ENCODE measurements around the gene TCF7L2.

The TCF7L2 gene

GRCh38 chr10:113020838-113021237, 70.8 kb downstream of the TCF7L2 start:
- no peak for DNase-seq
- CTCF ChIA-PET: no interaction called here
- H3K36me3 ChIP-seq (ENCODE audit: control insufficient read depth in 4 of 4, insufficient read depth in 4 of 4, low read length in 3 of 4): peaks cover 0 to 2% (median 0%) of the 10 kb centered on the region in 4 experiments
- WGBS (ENCODE audit: insufficient coverage): 97% methylated on average over 7 of the region's 7 CpGs
- H3K4me1 ChIP-seq (ENCODE audit: control extremely low read depth in 1 of 4, control insufficient read depth in 4 of 4, insufficient read depth in 4 of 4, low read length in 3 of 4): peaks cover 0 to 2% (median 0%) of the 10 kb centered on the region in 4 experiments
- POLR2A ChIA-PET: no interaction called here
- no peaks in the 10 kb centered on the region for H3K9me3 ChIP-seq (ENCODE audit: control extremely low read depth in 1 of 5, control insufficient read depth in 4 of 5, insufficient read depth in 2 of 5, low read depth in 1 of 5, low read length in 4 of 5)
- H3K4me3 ChIP-seq (ENCODE audit: control insufficient read depth in 1 of 7, extremely low read depth in 1 of 7, insufficient read depth in 4 of 7, low read depth in 2 of 7, low read length in 6 of 7): no peak overlapping the region
- H3K27me3 ChIP-seq (replicated peaks in 2 of 5; ENCODE audit: control insufficient read depth in 4 of 5, insufficient read depth in 5 of 5, low read length in 4 of 5): no peaks in the 10 kb centered on the region
- H3K27ac ChIP-seq (ENCODE audit: insufficient read depth in 1 of 2, low read depth in 1 of 2, low read length in 2 of 2, poor library complexity in 1 of 2, severe bottlenecking in 2 of 2): no peak overlapping the region

- ChIA-PET POLR2A (no interaction called here), CTCF (no interaction called here)
- Histone ChIP-seq H3K27ac (ENCODE audit: insufficient read depth in 1 of 2, low read depth in 1 of 2, low read length in 2 of 2, poor library complexity in 1 of 2, severe bottlenecking in 2 of 2) (no peak overlapping the region), H3K36me3 (ENCODE audit: control insufficient read depth in 4 of 4, insufficient read depth in 4 of 4, low read length in 3 of 4) (peaks cover 0 to 2% (median 0%) of the 10 kb centered on the region in 4 experiments), H3K27me3 (replicated peaks in 2 of 5; ENCODE audit: control insufficient read depth in 4 of 5, insufficient read depth in 5 of 5, low read length in 4 of 5) (no peaks in the 10 kb centered on the region), H3K4me1 (ENCODE audit: control extremely low read depth in 1 of 4, control insufficient read depth in 4 of 4, insufficient read depth in 4 of 4, low read length in 3 of 4) (peaks cover 0 to 2% (median 0%) of the 10 kb centered on the region in 4 experiments), H3K9me3 (ENCODE audit: control extremely low read depth in 1 of 5, control insufficient read depth in 4 of 5, insufficient read depth in 2 of 5, low read depth in 1 of 5, low read length in 4 of 5) (no peaks in the 10 kb centered on the region), H3K4me3 (ENCODE audit: control insufficient read depth in 1 of 7, extremely low read depth in 1 of 7, insufficient read depth in 4 of 7, low read depth in 2 of 7, low read length in 6 of 7) (no peak overlapping the region)
- no peak for DNase-seq
- WGBS (ENCODE audit: insufficient coverage): 82% methylated on average over 7 of the region's 9 CpGs
Measured at GRCh38 chr10:113021268-113022040, 71.4 kb downstream of the TCF7L2 start.

GRCh38 chr10:113022265-113022664, 72.2 kb downstream of the TCF7L2 start:
- no peak overlapping the region for H3K4me3 ChIP-seq (ENCODE audit: control insufficient read depth in 1 of 7, extremely low read depth in 1 of 7, insufficient read depth in 4 of 7, low read depth in 2 of 7, low read length in 6 of 7)
- H3K4me1 ChIP-seq (ENCODE audit: control extremely low read depth in 1 of 4, control insufficient read depth in 4 of 4, insufficient read depth in 4 of 4, low read length in 3 of 4): peaks cover 0 to 8% (median 5%) of the 10 kb centered on the region in 4 experiments
- peaks cover 0 to 2% (median 0%) of the 10 kb centered on the region in 4 experiments for H3K36me3 ChIP-seq (ENCODE audit: control insufficient read depth in 4 of 4, insufficient read depth in 4 of 4, low read length in 3 of 4)
- ChIA-PET CTCF (no interaction called here), POLR2A (no interaction called here)
- no peak for DNase-seq
- no peak overlapping the region for H3K27ac ChIP-seq (ENCODE audit: insufficient read depth in 1 of 2, low read depth in 1 of 2, low read length in 2 of 2, poor library complexity in 1 of 2, severe bottlenecking in 2 of 2)
- WGBS (ENCODE audit: insufficient coverage): 100% methylated on average over 1 of the region's 7 CpGs
- H3K27me3 ChIP-seq (replicated peaks in 2 of 5; ENCODE audit: control insufficient read depth in 4 of 5, insufficient read depth in 5 of 5, low read length in 4 of 5): no peaks in the 10 kb centered on the region
- H3K9me3 ChIP-seq (ENCODE audit: control extremely low read depth in 1 of 5, control insufficient read depth in 4 of 5, insufficient read depth in 2 of 5, low read depth in 1 of 5, low read length in 4 of 5): no peaks in the 10 kb centered on the region

DNA sequence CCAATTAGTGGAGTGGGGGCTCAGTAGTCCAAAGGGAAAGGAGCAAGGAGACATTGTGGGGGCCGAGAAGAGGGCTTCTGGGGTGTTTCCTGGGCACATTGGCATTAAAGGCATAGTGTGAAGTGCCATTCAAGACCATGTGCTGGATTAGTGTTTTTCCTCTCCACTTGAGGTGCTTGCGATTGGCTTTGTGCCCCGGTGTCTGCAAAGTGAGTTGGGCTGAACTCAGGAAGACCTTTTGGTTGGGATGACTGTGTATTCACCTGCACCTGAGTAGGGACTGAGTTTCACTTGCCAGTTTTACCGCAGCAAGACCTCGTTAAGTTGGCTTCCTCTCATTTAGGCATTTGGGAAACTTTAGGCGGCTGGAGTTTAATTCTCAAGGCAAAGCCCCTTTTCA, 73.0 kb downstream of the TCF7L2 start:
- H3K4me1 ChIP-seq (ENCODE audit: control extremely low read depth in 1 of 4, control insufficient read depth in 4 of 4, insufficient read depth in 4 of 4, low read length in 3 of 4): peaks cover 0 to 16% (median 12%) of the 10 kb centered on the region in 4 experiments
- POLR2A ChIA-PET: no interaction called here
- H3K36me3 ChIP-seq (ENCODE audit: control insufficient read depth in 4 of 4, insufficient read depth in 4 of 4, low read length in 3 of 4): peaks cover 0 to 2% (median 0%) of the 10 kb centered on the region in 4 experiments
- H3K27me3 ChIP-seq (replicated peaks in 2 of 5; ENCODE audit: control insufficient read depth in 4 of 5, insufficient read depth in 5 of 5, low read length in 4 of 5): no peaks in the 10 kb centered on the region
- H3K27ac ChIP-seq (ENCODE audit: insufficient read depth in 1 of 2, low read depth in 1 of 2, low read length in 2 of 2, poor library complexity in 1 of 2, severe bottlenecking in 2 of 2): no peak overlapping the region
- H3K9me3 ChIP-seq (ENCODE audit: control extremely low read depth in 1 of 5, control insufficient read depth in 4 of 5, insufficient read depth in 2 of 5, low read depth in 1 of 5, low read length in 4 of 5): no peaks in the 10 kb centered on the region
- DNase-seq: no peak
- 94% methylated on average over 6 of the region's 6 CpGs for WGBS (ENCODE audit: insufficient coverage)
- no peak overlapping the region for H3K4me3 ChIP-seq (ENCODE audit: control insufficient read depth in 1 of 7, extremely low read depth in 1 of 7, insufficient read depth in 4 of 7, low read depth in 2 of 7, low read length in 6 of 7)
- CTCF ChIA-PET: no interaction called here

GRCh38 chr10:113024930-113025329, 74.9 kb downstream of the TCF7L2 start:
- DNase-seq: no peak
- H3K36me3 ChIP-seq (ENCODE audit: control insufficient read depth in 4 of 4, insufficient read depth in 4 of 4, low read length in 3 of 4): peaks cover 0 to 2% (median 0%) of the 10 kb centered on the region in 4 experiments
- H3K27me3 ChIP-seq (replicated peaks in 2 of 5; ENCODE audit: control insufficient read depth in 4 of 5, insufficient read depth in 5 of 5, low read length in 4 of 5): no peaks in the 10 kb centered on the region
- peaks cover 0 to 25% (median 18%) of the 10 kb centered on the region in 4 experiments for H3K4me1 ChIP-seq (ENCODE audit: control extremely low read depth in 1 of 4, control insufficient read depth in 4 of 4, insufficient read depth in 4 of 4, low read length in 3 of 4)
- no peak overlapping the region for H3K4me3 ChIP-seq (ENCODE audit: control insufficient read depth in 1 of 7, extremely low read depth in 1 of 7, insufficient read depth in 4 of 7, low read depth in 2 of 7, low read length in 6 of 7)
- H3K27ac ChIP-seq (ENCODE audit: insufficient read depth in 1 of 2, low read depth in 1 of 2, low read length in 2 of 2, poor library complexity in 1 of 2, severe bottlenecking in 2 of 2): no peak overlapping the region
- ChIA-PET POLR2A (no interaction called here), CTCF (no interaction called here)
- no peaks in the 10 kb centered on the region for H3K9me3 ChIP-seq (ENCODE audit: control extremely low read depth in 1 of 5, control insufficient read depth in 4 of 5, insufficient read depth in 2 of 5, low read depth in 1 of 5, low read length in 4 of 5)
- 100% methylated on average over 5 of the region's 6 CpGs for WGBS (ENCODE audit: insufficient coverage)

DNA sequence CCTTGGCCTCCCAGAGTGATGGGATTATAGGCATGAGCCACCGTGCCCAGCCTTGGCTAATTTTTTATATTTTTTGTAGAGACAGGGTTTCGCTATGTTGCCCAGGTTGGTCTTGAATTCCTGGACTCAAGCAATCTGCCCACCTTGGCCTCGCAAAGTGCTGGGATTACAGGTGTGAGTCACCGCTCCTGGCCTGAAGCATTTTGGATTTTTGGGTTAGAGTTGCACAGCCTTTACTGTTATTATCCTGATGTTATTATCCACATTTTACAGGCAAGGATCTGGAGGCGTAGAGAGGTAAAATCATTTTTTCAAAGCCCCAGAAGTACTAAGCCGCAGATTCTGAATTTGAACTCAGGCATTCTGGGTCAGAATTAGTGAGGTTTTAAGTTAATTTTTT, 75.4 kb downstream of the TCF7L2 start:
- Histone ChIP-seq H3K36me3 (ENCODE audit: control insufficient read depth in 4 of 4, insufficient read depth in 4 of 4, low read length in 3 of 4) (peaks cover 0 to 2% (median 0%) of the 10 kb centered on the region in 4 experiments), H3K9me3 (ENCODE audit: control extremely low read depth in 1 of 5, control insufficient read depth in 4 of 5, insufficient read depth in 2 of 5, low read depth in 1 of 5, low read length in 4 of 5) (no peaks in the 10 kb centered on the region), H3K27ac (ENCODE audit: insufficient read depth in 1 of 2, low read depth in 1 of 2, low read length in 2 of 2, poor library complexity in 1 of 2, severe bottlenecking in 2 of 2) (no peak overlapping the region), H3K4me1 (ENCODE audit: control extremely low read depth in 1 of 4, control insufficient read depth in 4 of 4, insufficient read depth in 4 of 4, low read length in 3 of 4) (peaks cover 0 to 25% (median 18%) of the 10 kb centered on the region in 4 experiments), H3K4me3 (ENCODE audit: control insufficient read depth in 1 of 7, extremely low read depth in 1 of 7, insufficient read depth in 4 of 7, low read depth in 2 of 7, low read length in 6 of 7) (no peak overlapping the region), H3K27me3 (replicated peaks in 2 of 5; ENCODE audit: control insufficient read depth in 4 of 5, insufficient read depth in 5 of 5, low read length in 4 of 5) (no peaks in the 10 kb centered on the region)
- ChIA-PET POLR2A (interaction anchor here (0.6 to 0.9 kb wide), 2 partner anchors 20 to 24 kb away, joined by 3 to 5 read pairs; no protein-coding TSS in a partner anchor), CTCF (no interaction called here)
- no peak for DNase-seq
- WGBS (ENCODE audit: insufficient coverage): 98% methylated on average over 4 of the region's 6 CpGs

DNA sequence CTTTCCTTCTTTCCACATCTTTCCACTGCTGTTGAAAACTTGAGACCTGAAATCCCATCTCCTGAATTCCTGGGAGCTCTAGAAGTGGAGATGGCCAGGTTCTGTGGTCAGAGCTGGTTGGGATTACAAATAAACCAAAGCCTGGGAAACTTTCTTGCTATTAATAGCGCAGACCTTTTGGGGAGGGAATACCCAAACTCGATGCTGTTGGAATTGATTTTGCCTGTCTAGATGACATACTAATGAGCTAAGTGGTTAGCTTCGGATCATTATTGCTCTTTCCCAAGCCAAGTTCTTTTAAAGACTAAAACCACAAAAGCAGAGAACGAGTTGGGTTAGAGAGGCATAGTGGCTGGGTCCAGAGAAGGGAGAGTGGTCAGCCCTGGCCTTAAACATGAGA, 76.6 kb downstream of the TCF7L2 start:
- POLR2A ChIA-PET: no interaction called here
- Histone ChIP-seq H3K9me3 (ENCODE audit: control extremely low read depth in 1 of 5, control insufficient read depth in 4 of 5, insufficient read depth in 2 of 5, low read depth in 1 of 5, low read length in 4 of 5) (no peaks in the 10 kb centered on the region), H3K36me3 (ENCODE audit: control insufficient read depth in 4 of 4, insufficient read depth in 4 of 4, low read length in 3 of 4) (no peaks in the 10 kb centered on the region), H3K4me3 (ENCODE audit: control insufficient read depth in 1 of 7, extremely low read depth in 1 of 7, insufficient read depth in 4 of 7, low read depth in 2 of 7, low read length in 6 of 7) (no peak overlapping the region), H3K27me3 (replicated peaks in 2 of 5; ENCODE audit: control insufficient read depth in 4 of 5, insufficient read depth in 5 of 5, low read length in 4 of 5) (no peaks in the 10 kb centered on the region), H3K27ac (ENCODE audit: insufficient read depth in 1 of 2, low read depth in 1 of 2, low read length in 2 of 2, poor library complexity in 1 of 2, severe bottlenecking in 2 of 2) (no peak overlapping the region), H3K4me1 (ENCODE audit: control extremely low read depth in 1 of 4, control insufficient read depth in 4 of 4, insufficient read depth in 4 of 4, low read length in 3 of 4) (peaks cover 0 to 25% (median 18%) of the 10 kb centered on the region in 4 experiments)
- WGBS (ENCODE audit: insufficient coverage): 83% methylated on average over 2 of the region's 4 CpGs
- CTCF ChIA-PET: no interaction called here
- no peak for DNase-seq

All from common myeloid progenitor, CD34-positive (primary cell).